Measurements from ENCODE around the gene DENND6B. TPM values are rescaled to one million over a fixed set of nuclear protein-coding genes. Genes with fewer than 3 reads are reported as not detected.

Gene DENND6B
- total RNA-seq, 4 donors from 2014 or later = 2.9 to 15.5 (median 8.0) TPM

DNA sequence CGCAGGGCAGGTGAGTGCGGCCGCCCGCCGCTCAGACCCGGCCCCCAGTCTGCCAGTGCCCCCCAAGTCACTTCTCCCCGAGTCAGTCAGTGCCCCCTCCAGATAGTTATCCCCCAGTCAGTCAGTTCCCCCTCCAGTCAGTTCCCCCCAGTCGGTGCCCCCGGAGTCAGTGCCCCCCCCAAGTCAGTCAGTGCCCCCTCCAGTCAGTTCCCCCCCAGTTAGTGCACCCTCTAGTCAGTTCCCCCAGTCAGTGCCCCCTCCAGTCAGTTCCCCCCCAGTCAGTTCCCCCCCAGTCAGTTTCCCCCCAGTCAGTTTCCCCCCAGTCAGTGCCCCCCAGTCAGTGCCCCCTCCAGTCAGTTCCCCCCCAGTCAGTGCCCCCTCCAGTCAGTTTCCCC is 16.7 kb upstream of the DENND6B start:
- Histone ChIP-seq H3K4me3 (peak overlapping the region; percentile 73 to 91), H3K9me3 (no peaks in the 10 kb centered on the region), H3K36me3 (no peaks in the 10 kb centered on the region), H3K4me1 (no peaks in the 10 kb centered on the region), H3K27me3 (no peaks in the 10 kb centered on the region), H3K27ac (peak overlapping the region; percentile 88 to 96)
- DNase-seq = no peak
- TF ChIP-seq, protein P1, sequence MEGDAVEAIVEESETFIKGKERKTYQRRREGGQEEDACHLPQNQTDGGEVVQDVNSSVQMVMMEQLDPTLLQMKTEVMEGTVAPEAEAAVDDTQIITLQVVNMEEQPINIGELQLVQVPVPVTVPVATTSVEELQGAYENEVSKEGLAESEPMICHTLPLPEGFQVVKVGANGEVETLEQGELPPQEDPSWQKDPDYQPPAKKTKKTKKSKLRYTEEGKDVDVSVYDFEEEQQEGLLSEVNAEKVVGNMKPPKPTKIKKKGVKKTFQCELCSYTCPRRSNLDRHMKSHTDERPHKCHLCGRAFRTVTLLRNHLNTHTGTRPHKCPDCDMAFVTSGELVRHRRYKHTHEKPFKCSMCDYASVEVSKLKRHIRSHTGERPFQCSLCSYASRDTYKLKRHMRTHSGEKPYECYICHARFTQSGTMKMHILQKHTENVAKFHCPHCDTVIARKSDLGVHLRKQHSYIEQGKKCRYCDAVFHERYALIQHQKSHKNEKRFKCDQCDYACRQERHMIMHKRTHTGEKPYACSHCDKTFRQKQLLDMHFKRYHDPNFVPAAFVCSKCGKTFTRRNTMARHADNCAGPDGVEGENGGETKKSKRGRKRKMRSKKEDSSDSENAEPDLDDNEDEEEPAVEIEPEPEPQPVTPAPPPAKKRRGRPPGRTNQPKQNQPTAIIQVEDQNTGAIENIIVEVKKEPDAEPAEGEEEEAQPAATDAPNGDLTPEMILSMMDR (IDR thresholded peaks at IDR 0.05) = no peak
- no peak for TF ChIP-seq POLR2A (IDR thresholded peaks at IDR 0.05)
- intact Hi-C loops (cut with DNase I; ENCODE audit: low total_unique reads) = loop anchor here (5.0 kb wide), 1 partner anchor 91 kb away; the partner anchor contains the start of gene HDAC10

DNA sequence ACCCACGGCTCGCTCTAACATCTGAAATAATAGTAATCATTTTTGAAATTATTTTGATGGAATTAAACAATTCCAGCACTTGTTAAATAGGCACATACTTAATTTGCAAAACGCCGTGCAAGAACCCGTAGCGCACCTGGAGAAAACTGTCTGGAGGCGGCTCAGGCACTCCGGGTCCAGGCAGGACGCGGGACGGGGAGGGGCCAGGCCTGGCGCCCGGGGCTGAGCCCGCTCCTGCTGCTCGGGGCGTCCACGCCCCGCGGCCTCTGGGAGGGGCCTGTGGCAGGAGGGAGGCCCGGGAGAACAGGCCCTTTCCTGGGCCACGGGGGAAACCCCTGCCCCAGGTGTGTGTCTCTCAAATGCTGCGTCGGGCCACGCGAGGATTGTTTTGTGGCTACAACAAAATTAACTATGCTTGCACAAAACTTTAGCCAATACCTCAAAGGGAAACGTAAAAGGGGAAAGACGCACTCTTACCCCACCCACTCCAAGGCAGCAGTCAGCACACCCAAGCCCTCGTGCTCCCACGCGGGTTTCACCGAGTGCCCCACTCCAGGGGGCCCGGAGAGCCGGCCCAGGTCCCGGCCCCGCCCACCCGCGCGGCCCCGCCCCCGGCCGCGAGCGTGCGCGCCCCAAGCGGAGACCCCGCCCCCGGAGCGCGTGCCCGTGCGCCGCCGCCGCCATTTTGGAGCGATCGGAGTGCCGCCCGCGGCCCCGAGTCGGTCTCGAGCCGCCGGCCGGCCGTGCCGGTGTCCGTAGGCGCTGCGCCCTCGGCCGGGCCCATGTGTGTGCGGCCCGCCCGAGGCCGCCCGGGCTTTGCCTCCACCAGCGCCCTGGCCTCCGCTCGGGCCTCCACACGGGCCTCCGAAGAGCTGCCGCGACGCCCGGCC is 16.1 kb upstream of the DENND6B start, which contains the start of gene PPP6R2:
Gene PPP6R2, plus strand, starts transcription at position 677 of the 890 bp plus-strand sequence. CDS start 50,582 bp downstream, outside the sequence.
- no peaks in the 10 kb centered on the region for H3K36me3 ChIP-seq
- TF ChIP-seq POLR2A (IDR thresholded peaks at IDR 0.05) = peak in 1 of 2 donors; percentile 58
- TF ChIP-seq, protein P1 (IDR thresholded peaks at IDR 0.05) = peak in 1 of 4 experiments; percentile 3
- intact Hi-C loops (cut with DNase I; ENCODE audit: low total_unique reads) = loop anchor here (5.0 kb wide), 1 partner anchor 91 kb away; the partner anchor contains the start of gene HDAC10
- peak within 1 kb of the TSS; percentile 73 to 91 for H3K4me3 ChIP-seq
- peak within 1 kb of the TSS; percentile 88 to 96 for H3K27ac ChIP-seq
- H3K4me1 ChIP-seq = no peaks in the 10 kb centered on the region
- no peaks in the 10 kb centered on the region for H3K9me3 ChIP-seq
- H3K27me3 ChIP-seq = no peaks in the 10 kb centered on the region
- DNase-seq = peak; percentile 73 to 88

DNA sequence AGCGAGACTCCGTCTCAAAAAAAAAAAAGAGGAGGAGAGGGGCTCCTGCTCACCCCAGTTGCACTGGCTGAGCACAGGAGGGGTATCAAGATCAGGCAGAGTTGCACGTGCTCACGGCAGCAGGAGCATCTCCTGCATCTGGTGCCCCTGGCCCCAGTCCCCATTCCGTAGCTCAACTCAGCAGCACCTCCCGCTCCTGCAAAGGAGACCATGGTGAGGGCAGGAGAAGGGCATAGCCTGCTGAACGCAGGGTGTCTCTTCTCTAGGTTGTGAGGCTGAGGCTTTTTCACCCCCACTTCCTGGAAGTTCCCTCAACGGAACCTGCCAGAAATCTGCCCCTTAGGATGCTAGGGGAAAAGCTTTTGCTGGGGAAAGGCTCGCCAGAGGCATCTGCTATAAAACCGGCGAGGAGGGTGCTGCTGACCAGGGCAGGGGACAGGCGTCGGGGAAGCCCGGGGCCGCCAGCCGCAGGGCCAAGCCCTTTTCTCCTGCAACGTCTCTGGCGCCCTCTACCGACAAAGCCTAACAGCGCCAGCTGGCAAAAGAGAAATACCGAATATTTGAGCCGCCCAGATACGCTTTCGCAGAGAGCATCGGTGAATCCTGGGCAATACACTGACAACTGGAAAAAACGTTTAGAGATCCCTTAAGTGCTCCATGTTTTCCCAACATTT is 15.3 kb upstream of the DENND6B start:
- no peaks in the 10 kb centered on the region for H3K9me3 ChIP-seq
- H3K4me1 ChIP-seq = no peaks in the 10 kb centered on the region
- H3K27ac ChIP-seq = peak overlapping the region; percentile 88 to 96
- H3K27me3 ChIP-seq = no peaks in the 10 kb centered on the region
- peak; percentile 88 to 90 for DNase-seq
- TF ChIP-seq, protein P1 (IDR thresholded peaks at IDR 0.05) = peak; percentile 95 to 99 (median 97)
- TF ChIP-seq POLR2A (IDR thresholded peaks at IDR 0.05) = no peak
- peak overlapping the region; percentile 73 to 91 for H3K4me3 ChIP-seq
- intact Hi-C loops (cut with DNase I; ENCODE audit: low total_unique reads) = loop anchor here (5.0 kb wide), 1 partner anchor 90 kb away; the partner anchor contains the start of gene HDAC10
- no peaks in the 10 kb centered on the region for H3K36me3 ChIP-seq

DNA sequence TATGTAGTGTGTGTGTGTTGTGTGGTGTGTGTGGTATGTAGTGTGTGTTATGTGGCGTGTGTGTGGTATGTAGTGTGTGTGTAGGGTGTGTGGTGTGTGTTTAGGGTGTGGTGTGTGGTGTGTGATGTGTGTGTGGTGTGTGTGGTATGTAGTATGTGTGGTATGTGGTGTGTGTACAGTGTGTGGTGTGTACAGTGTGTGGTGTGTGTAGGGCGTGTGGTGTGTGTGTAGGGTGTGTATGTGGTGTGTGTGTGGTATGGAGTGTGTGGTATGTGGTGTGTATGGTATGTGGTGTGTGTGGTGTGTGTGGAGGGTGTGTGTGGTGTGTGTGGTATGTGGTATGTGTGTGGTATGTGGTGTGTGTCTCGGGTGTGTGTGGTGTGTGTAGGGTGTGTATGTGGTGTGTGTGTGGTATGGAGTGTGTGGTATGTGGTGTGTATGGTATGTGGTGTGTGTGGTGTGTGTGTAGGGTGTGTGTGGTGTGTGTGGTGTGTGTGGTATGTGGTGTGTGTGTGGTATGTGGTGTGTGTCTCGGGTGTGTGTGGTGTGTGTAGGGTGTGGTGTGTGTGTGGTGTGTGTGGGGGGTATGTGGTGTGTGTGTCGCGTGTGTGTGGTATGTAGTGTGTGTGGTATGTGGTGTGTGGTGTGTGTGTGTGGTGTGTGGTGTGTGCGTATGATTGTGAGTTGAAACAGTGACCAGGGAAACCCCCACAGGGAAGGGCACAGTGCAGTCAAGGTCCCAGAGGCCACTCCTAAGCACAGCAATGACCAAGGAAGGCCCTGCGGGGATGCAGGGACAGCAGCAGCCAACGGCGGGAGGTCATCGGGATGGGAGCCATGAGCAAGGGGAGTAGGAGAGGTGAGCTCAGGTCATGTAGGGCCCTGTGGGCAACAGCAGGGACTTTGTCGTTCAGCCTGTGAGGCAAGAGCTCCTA is 13.4 kb upstream of the DENND6B start:
- H3K36me3 ChIP-seq = no peaks in the 10 kb centered on the region
- DNase-seq = no peak
- TF ChIP-seq POLR2A (IDR thresholded peaks at IDR 0.05) = no peak
- TF ChIP-seq, protein P1 (IDR thresholded peaks at IDR 0.05) = no peak
- H3K4me3 ChIP-seq = no peak overlapping the region
- H3K4me1 ChIP-seq = no peaks in the 10 kb centered on the region
- intact Hi-C loops (cut with DNase I; ENCODE audit: low total_unique reads) = loop anchor here (5.0 kb wide), 1 partner anchor 88 kb away; the partner anchor contains the start of gene HDAC10
- no peaks in the 10 kb centered on the region for H3K9me3 ChIP-seq
- no peaks in the 10 kb centered on the region for H3K27me3 ChIP-seq
- H3K27ac ChIP-seq = no peak overlapping the region
